AG10803 (cell line): Measurements from ENCODE around the gene PTPN4.

Source experiments
- DNase-seq: peaks from one replicate; pipeline ENCODE4 v3.0.0; 2010; ENCODE audit warnings: low read depth
- H3K4me3 ChIP-seq: 2 replicates; pipeline ENCODE4 v1.5.1; 2011; ENCODE audit warnings: mild to moderate bottlenecking, low read length, control low read depth
- CTCF ChIP-seq: conservative IDR thresholded peaks from 2 replicates; pipeline ENCODE4 v1.5.1; 2011; ENCODE audit warnings: mild to moderate bottlenecking, low read length, control low read depth, inconsistent platforms

Gene PTPN4

GRCh38 chr2:119753930-119754321, 5.8 kb upstream of the PTPN4 start:
- no peak overlapping the region for H3K4me3 ChIP-seq
- no peak for DNase-seq
- no peak for TF ChIP-seq CTCF

- TF ChIP-seq CTCF, result no peak
- DNase-seq, result no peak
Observed at GRCh38 chr2:119755906-119756305, 3.8 kb upstream of the PTPN4 start.

GRCh38 chr2:119756837-119757236, 2.9 kb upstream of the PTPN4 start:
- DNase-seq, result peak; percentile 65
- H3K4me3 ChIP-seq, result no peak overlapping the region
- TF ChIP-seq CTCF, result no peak

More at GRCh38 chr2:119755906-119756305, 3.8 kb upstream of the PTPN4 start:
- H3K4me3 ChIP-seq, result no peak overlapping the region

- no peak for DNase-seq
- TF ChIP-seq CTCF, result no peak
- peak overlapping the region; percentile 79 for H3K4me3 ChIP-seq
Observed at GRCh38 chr2:119758881-119759450, 756 bp upstream of the PTPN4 start.

GRCh38 chr2:119760237-119760955, 674 bp downstream of the PTPN4 start:
- DNase-seq, result no peak
- TF ChIP-seq CTCF, result no peak
- H3K4me3 ChIP-seq, result peak overlapping the region; percentile 79

GRCh38 chr2:119760956-119761275, 1.2 kb downstream of the PTPN4 start:
- peak; percentile 41 for DNase-seq
- no peak for TF ChIP-seq CTCF
- H3K4me3 ChIP-seq, result peak overlapping the region; percentile 79

GRCh38 chr2:119764832-119765231, 5.1 kb downstream of the PTPN4 start:
- TF ChIP-seq CTCF, result no peak
- H3K4me3 ChIP-seq, result no peak overlapping the region
- no peak for DNase-seq
